Stomach (tissue), 4 donors: ENCODE results near the gene DDB1.

Experiments
- EP300 ChIP-seq: sonication (generic); formaldehyde crosslinking; IDR thresholded peaks from one replicate; pipeline ENCODE4 v1.6.1; 2017; ENCODE audit warnings: antibody characterized with exemption
- POLR2A ChIP-seq, 4 donors: fragments of 450-650 bp; IDR thresholded peaks; one replicate each; pipeline ENCODE4 v1.6.1; 2016; ENCODE audit warnings: antibody characterized with exemption in 4 of 4, control low read depth in 2 of 4, mild to moderate bottlenecking in 1 of 4, moderate library complexity in 1 of 4
- POLR2AphosphoS5 ChIP-seq, 3 donors: sonication (generic); formaldehyde crosslinking; IDR thresholded peaks; one replicate each; pipeline ENCODE4 v1.6.1; 2016; ENCODE audit warnings: antibody characterized with exemption in 3 of 3
- TF ChIP-seq, protein P1 (sequence below), 7 experiments: fragments of 450-650 bp in 4 of 7; fragments of 200-600 bp in 3 of 7; sonication (generic) in 3 of 7; IDR thresholded peaks; one replicate each; pipeline ENCODE4 v1.5.1; 2016 to 2019; ENCODE audit warnings: antibody characterized with exemption in 7 of 7, control low read depth in 2 of 7, mild to moderate bottlenecking in 1 of 7

DNA sequence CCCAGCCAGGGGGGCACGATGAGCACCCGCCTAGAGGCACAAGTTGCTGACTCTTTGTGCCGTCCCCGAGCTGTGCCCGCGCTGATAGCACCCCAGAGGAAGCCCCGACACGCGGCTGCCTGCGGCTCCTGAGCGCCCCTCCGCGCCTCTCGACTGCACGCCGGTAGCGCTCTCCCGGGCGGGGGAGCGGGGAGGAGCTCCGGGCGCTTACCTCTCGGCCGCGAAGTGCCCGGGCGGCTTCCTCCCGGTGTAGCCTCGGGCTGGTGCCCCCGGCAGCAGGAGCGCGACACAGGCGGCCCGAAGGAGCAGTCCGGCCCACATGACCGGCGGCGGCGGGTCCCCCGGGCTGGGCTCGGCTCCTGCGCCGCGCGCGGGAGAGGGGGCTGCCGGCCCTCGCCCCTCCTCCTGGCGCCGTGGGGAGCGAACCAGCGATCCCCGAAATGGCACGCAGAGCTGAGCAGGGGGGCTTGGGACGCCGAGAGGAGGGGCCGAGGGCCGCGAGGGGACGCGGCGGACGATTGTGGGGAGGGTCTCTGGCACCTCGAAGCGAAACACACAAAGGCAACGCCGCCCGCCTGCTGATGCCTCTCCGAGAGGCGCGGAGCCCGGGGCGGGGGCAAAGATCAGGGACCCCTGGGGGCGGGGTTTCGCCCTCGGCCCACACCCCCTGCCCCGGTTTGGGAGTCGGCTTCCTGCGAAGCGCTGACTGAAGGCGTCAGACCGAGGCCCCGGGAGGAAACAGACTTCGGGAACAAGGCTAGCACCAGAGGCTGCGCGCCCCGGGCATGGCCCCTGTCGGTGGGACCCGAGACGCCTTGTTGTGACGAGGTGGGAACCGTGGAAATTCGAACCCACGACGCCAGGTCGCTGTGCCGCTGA lies 37.9 kb downstream of the DDB1 start, which contains the start of gene VWCE:
- TF ChIP-seq, protein P1, sequence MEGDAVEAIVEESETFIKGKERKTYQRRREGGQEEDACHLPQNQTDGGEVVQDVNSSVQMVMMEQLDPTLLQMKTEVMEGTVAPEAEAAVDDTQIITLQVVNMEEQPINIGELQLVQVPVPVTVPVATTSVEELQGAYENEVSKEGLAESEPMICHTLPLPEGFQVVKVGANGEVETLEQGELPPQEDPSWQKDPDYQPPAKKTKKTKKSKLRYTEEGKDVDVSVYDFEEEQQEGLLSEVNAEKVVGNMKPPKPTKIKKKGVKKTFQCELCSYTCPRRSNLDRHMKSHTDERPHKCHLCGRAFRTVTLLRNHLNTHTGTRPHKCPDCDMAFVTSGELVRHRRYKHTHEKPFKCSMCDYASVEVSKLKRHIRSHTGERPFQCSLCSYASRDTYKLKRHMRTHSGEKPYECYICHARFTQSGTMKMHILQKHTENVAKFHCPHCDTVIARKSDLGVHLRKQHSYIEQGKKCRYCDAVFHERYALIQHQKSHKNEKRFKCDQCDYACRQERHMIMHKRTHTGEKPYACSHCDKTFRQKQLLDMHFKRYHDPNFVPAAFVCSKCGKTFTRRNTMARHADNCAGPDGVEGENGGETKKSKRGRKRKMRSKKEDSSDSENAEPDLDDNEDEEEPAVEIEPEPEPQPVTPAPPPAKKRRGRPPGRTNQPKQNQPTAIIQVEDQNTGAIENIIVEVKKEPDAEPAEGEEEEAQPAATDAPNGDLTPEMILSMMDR (IDR thresholded peaks at IDR 0.05): peak in 1 of 7 experiments; percentile 9
- TF ChIP-seq POLR2AphosphoS5 (IDR thresholded peaks at IDR 0.05) (no peak), EP300 (no peak), POLR2A (IDR thresholded peaks at IDR 0.05) (no peak)
